H1 (cell line): ENCODE data around the gene TMX3. TPM values are rescaled to one million over a fixed set of nuclear protein-coding genes. Genes with fewer than 3 reads are reported as not detected.

ENCODE experiments used
- CTCF ChIA-PET: fragments of 300-600 bp; sonication (Branson Sonifier 250); formaldehyde crosslinking; loops from one replicate; lab custom pipeline; 2021; ENCODE audit not compliant: partially characterized antibody; lab: Charles Lee
- POLR2A ChIA-PET: fragments of 300-600 bp; sonication (Branson Sonifier 250); formaldehyde crosslinking; loops from one replicate; lab custom pipeline; 2021; ENCODE audit warnings: inconsistent platforms; ENCODE audit not compliant: partially characterized antibody; lab: Charles Lee
- DNase-seq, 2 experiments: peaks; one replicate each; pipeline versions ENCODE4 v3.0.0 to v3.0.0-alpha.2; 2010 to 2022; ENCODE audit warnings: low spot score in 2 of 2, low read depth in 1 of 2, mixed read lengths in 1 of 2
- FAIRE-seq: peaks from 2 replicates; lab custom pipeline; 2011; peaks lifted over from hg19 to GRCh38; lab: Jason Lieb, UNC
- H2AFZ ChIP-seq: 2 replicates; pipeline ENCODE4 v1.8.1; 2012; ENCODE audit warnings: low read length, inconsistent platforms
- H2AK5ac ChIP-seq: 2 replicates; pipeline ENCODE4 v1.6.1; 2013; ENCODE audit warnings: low read depth, low read length
- H2BK120ac ChIP-seq: replicated peaks from 2 replicates; pipeline ENCODE3; 2013; ENCODE audit warnings: low read depth, low read length, inconsistent platforms
- H2BK12ac ChIP-seq: 2 replicates; pipeline ENCODE4 v1.6.1; 2013; ENCODE audit warnings: low read depth, low read length
- H2BK15ac ChIP-seq: 2 replicates; pipeline ENCODE4 v1.6.1; 2013; ENCODE audit warnings: low read length
- H2BK20ac ChIP-seq: 2 replicates; pipeline ENCODE4 v1.6.1; 2013; ENCODE audit warnings: low read length
- H2BK5ac ChIP-seq: 2 replicates; pipeline ENCODE4 v1.6.1; 2013; ENCODE audit warnings: low read depth, low read length
- H3K14ac ChIP-seq: 2 replicates; pipeline ENCODE4 v1.6.1; 2013; ENCODE audit warnings: inconsistent platforms; ENCODE audit not compliant: insufficient read length
- H3K18ac ChIP-seq: 2 replicates; pipeline ENCODE4 v1.6.1; 2013; ENCODE audit warnings: low read length; ENCODE audit errors: extremely low read depth
- H3K23ac ChIP-seq: 2 replicates; pipeline ENCODE4 v1.6.1; 2013; ENCODE audit warnings: inconsistent platforms; ENCODE audit not compliant: insufficient read length
- H3K23me2 ChIP-seq: 2 replicates; pipeline ENCODE4 v1.6.1; 2013; ENCODE audit warnings: low read depth, low read length
- H3K27ac ChIP-seq: 2 replicates; pipeline ENCODE4 v1.6.1; 2011; ENCODE audit warnings: low read depth, low read length, inconsistent platforms
- H3K27me3 ChIP-seq, 4 experiments: replicated peaks in 1 of 4; 1 replicate in 1 of 4; 2 replicates in 3 of 4; pipeline versions ENCODE4 v1.6.1 to v1.8.1; 2011 to 2013; ENCODE audit warnings: low read length in 3 of 4, mild to moderate bottlenecking in 3 of 4, inconsistent platforms in 2 of 4, mixed read lengths in 2 of 4, moderate library complexity in 1 of 4; ENCODE audit not compliant: control insufficient read depth in 3 of 4, insufficient read depth in 3 of 4; ENCODE audit errors: extremely low read depth in 1 of 4
- H3K36me3 ChIP-seq, 4 experiments: 2 replicates each; pipeline versions ENCODE4 v1.6.1 to v1.8.1; 2011 to 2013; ENCODE audit warnings: mild to moderate bottlenecking in 4 of 4, low read length in 3 of 4, moderate library complexity in 2 of 4, control low read depth in 1 of 4, inconsistent platforms in 1 of 4; ENCODE audit not compliant: insufficient read depth in 4 of 4, control insufficient read depth in 2 of 4
- H3K4ac ChIP-seq: replicated peaks from 2 replicates; pipeline ENCODE3; 2013; ENCODE audit warnings: low read length, low read depth, mixed read lengths, inconsistent platforms; ENCODE audit not compliant: insufficient read length
- H3K4me1 ChIP-seq, 4 experiments: replicated peaks in 1 of 4; 1 replicate in 1 of 4; 2 replicates in 3 of 4; pipeline versions ENCODE4 v1.6.1 to v1.8.1; 2011 to 2013; ENCODE audit warnings: low read length in 3 of 4, inconsistent platforms in 2 of 4, mixed read lengths in 1 of 4; ENCODE audit not compliant: insufficient read depth in 4 of 4, control insufficient read depth in 3 of 4
- H3K4me2 ChIP-seq, 2 experiments: 2 replicates each; pipeline versions ENCODE4 v1.6.1 to v1.8.1; 2011 to 2013; ENCODE audit warnings: low read depth in 2 of 2, low read length in 2 of 2, control low read depth in 1 of 2, inconsistent platforms in 1 of 2, mild to moderate bottlenecking in 1 of 2; ENCODE audit not compliant: insufficient read depth in 1 of 2
- H3K4me3 ChIP-seq, 4 experiments: fragments of 200-600, 300-600 bp in 1 of 4; sonication (generic), shearing (Covaris generic), sonication (Bioruptor Twin) in 1 of 4; 2 replicates each; pipeline versions ENCODE4 v1.5.1 to v1.8.1; 2011 to 2016; ENCODE audit warnings: low read length in 4 of 4, low read depth in 3 of 4, control low read depth in 2 of 4, inconsistent platforms in 2 of 4, mild to moderate bottlenecking in 2 of 4, mixed read lengths in 1 of 4, moderate library complexity in 1 of 4; ENCODE audit not compliant: insufficient read depth in 2 of 4; ENCODE audit errors: extremely low read depth in 1 of 4
- H3K56ac ChIP-seq: replicated peaks from 2 replicates; pipeline ENCODE3; 2013; ENCODE audit warnings: low read depth, mild to moderate bottlenecking, mixed read lengths, low read length, inconsistent platforms; ENCODE audit not compliant: insufficient read length
- H3K79me1 ChIP-seq: 2 replicates; pipeline ENCODE4 v1.6.1; 2013; ENCODE audit warnings: low read depth, low read length, control low read depth
- H3K79me2 ChIP-seq, 2 experiments: 2 replicates each; pipeline versions ENCODE4 v1.6.1 to v1.8.1; 2012 to 2013; ENCODE audit warnings: low read length in 2 of 2, mild to moderate bottlenecking in 2 of 2, inconsistent platforms in 1 of 2; ENCODE audit not compliant: insufficient read depth in 2 of 2, control insufficient read depth in 1 of 2
- H3K9ac ChIP-seq, 4 experiments: replicated peaks in 1 of 4; 1 replicate in 1 of 4; 2 replicates in 3 of 4; pipeline versions ENCODE4 v1.6.1 to v1.8.1; 2011 to 2013; ENCODE audit warnings: low read depth in 3 of 4, low read length in 3 of 4, control low read depth in 2 of 4, mild to moderate bottlenecking in 2 of 4, moderate library complexity in 2 of 4, inconsistent platforms in 1 of 4; ENCODE audit errors: extremely low read depth in 1 of 4
- H3K9me3 ChIP-seq, 2 experiments: 2 replicates each; pipeline versions ENCODE4 v1.6.1 to v1.8.1; 2012 to 2013; ENCODE audit warnings: mild to moderate bottlenecking in 2 of 2, moderate library complexity in 2 of 2, control low read depth in 1 of 2, inconsistent platforms in 1 of 2, low read depth in 1 of 2, low read length in 1 of 2, mixed read lengths in 1 of 2; ENCODE audit not compliant: insufficient read depth in 2 of 2
- H4K20me1 ChIP-seq, 2 experiments: replicated peaks in 1 of 2; 2 replicates each; pipeline versions ENCODE3 to v1.8.1; 2011 to 2013; ENCODE audit warnings: inconsistent platforms in 2 of 2, low read length in 2 of 2, mild to moderate bottlenecking in 1 of 2; ENCODE audit not compliant: insufficient read depth in 2 of 2, control insufficient read depth in 1 of 2
- H4K5ac ChIP-seq: 2 replicates; pipeline ENCODE4 v1.6.1; 2013; ENCODE audit warnings: low read length, low read depth, mixed read lengths, inconsistent platforms; ENCODE audit not compliant: insufficient read length
- H4K8ac ChIP-seq: 2 replicates; pipeline ENCODE4 v1.8.0; 2013; ENCODE audit warnings: mild to moderate bottlenecking, moderate library complexity, low read length, inconsistent platforms; ENCODE audit not compliant: insufficient read depth; ENCODE audit errors: extremely low read depth
- H4K91ac ChIP-seq: replicated peaks from 2 replicates; pipeline ENCODE3; 2013; ENCODE audit warnings: low read length, mixed read lengths, inconsistent platforms; ENCODE audit not compliant: insufficient read length
- CEBPB ChIP-seq: IDR thresholded peaks from 2 replicates; pipeline ENCODE4 v1.6.1; 2012; ENCODE audit warnings: low read depth, low read length
- EZH2 ChIP-seq: fragments of 200-600 bp; sonication (generic); IDR thresholded peaks from 2 replicates; pipeline ENCODE4 v1.7.1; 2012; ENCODE audit warnings: low read depth, mild to moderate bottlenecking, moderate library complexity, low read length, inconsistent platforms; ENCODE audit not compliant: severe bottlenecking
- MAFK ChIP-seq: IDR thresholded peaks from 2 replicates; pipeline ENCODE4 v1.6.1; 2012; ENCODE audit warnings: low read depth, mild to moderate bottlenecking, improper control_type of control experiment, low read length
- RAD21 ChIP-seq, 2 experiments: IDR thresholded peaks in 1 of 2; conservative IDR thresholded peaks in 1 of 2; 2 replicates each; pipeline ENCODE4 v1.6.1; 2011; ENCODE audit warnings: low read depth in 2 of 2, low read length in 2 of 2, improper control_type of control experiment in 1 of 2, inconsistent platforms in 1 of 2, mild to moderate bottlenecking in 1 of 2, moderate library complexity in 1 of 2
- SP4 ChIP-seq: IDR thresholded peaks from 2 replicates; pipeline ENCODE4 v1.6.1; 2012; ENCODE audit warnings: low read length, inconsistent platforms
- WGBS, 2 experiments: shearing (Covaris generic) in 1 of 2; methylation state at CpG; one replicate each; pipeline versions ENCODE4 v1.1.6 to v1.1.7; 2013 to 2015; ENCODE audit warnings: low lambda C conversion rate in 2 of 2, mixed read lengths in 2 of 2, inconsistent platforms in 1 of 2, low coverage in 1 of 2, missing lambda C conversion rate in 1 of 2; ENCODE audit not compliant: insufficient replicate concordance in 2 of 2, insufficient coverage in 1 of 2, insufficient read length in 1 of 2; ENCODE audit errors: extremely low coverage in 1 of 2, missing lambda C conversion rate in 1 of 2; 5-methylcytosine and 5-hydroxymethylcytosine counted together
- polyA plus RNA-seq, 7 experiments: library from polyadenylated mRNA; depleted of rRNA in 3 of 7; stranded (reverse) in 5 of 7; unstranded in 2 of 7; fragments of >200 nt in 5 of 7; fragments of 200-250 nt in 2 of 7; gene quantifications; 1 replicate in 5 of 7; 2 replicates in 1 of 7; 4 replicates in 1 of 7; pipeline versions ENCODE4 v1.2.1 to v1.2.3, GENCODE V29; 2011 to 2013; ENCODE audit warnings: missing spikeins in 2 of 7, mixed read lengths in 2 of 7
- total RNA-seq: library from RNA; stranded (reverse); fragmentation: NEBNext Ultra II Directional; extraction: Animal tissue kit (Norgen Biotek cat#: 25700); gene quantifications from 2 replicates; pipeline ENCODE4 v1.2.1, GENCODE V29; 2021

The TMX3 gene
- total and polyA plus RNA-seq, 2 of the 8 experiments (the other 6 are each of a cell fraction or from before 2014, with no cell fraction given): 12.6 to 29.0 TPM

DNA sequence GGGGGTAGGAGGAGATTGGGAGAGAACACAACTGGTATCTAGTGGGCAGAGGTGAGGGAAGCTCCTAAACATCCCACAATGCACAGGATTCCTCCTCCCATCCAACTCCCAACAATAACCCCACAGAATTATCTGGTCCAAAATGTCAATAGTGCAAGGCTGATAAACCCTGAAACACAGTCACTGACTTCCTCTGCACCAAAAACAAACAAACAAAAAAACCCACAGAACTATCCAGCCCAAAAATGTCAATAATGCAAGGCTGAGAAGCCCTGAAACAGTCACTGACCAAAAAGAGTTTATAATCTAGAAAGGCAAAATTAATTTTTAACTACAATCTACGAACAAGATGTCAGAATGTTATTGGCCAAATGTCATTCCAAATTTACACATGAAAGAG, 9.8 kb downstream of the TMX3 start:
- no peaks in the 10 kb centered on the region for H3K4me1 ChIP-seq
- H3K4me3 ChIP-seq: no peak overlapping the region
- H3K18ac ChIP-seq: no peak overlapping the region
- H3K27me3 ChIP-seq: no peaks in the 10 kb centered on the region
- no peak overlapping the region for H2BK5ac ChIP-seq
- no peak for FAIRE-seq
- DNase-seq: no peak
- H3K79me1 ChIP-seq: no peaks in the 10 kb centered on the region; the same call in 1 of the 2 replicates
- no peak overlapping the region for H2BK12ac ChIP-seq
- CTCF ChIA-PET: no interaction called here
- no peak overlapping the region for H3K27ac ChIP-seq
- H3K36me3 ChIP-seq: peaks cover 0 to 46% (median 16%) of the 10 kb centered on the region in 4 experiments; a peak in 6 of 8 replicates
- WGBS, 2 experiments: 88% methylated on average over 1 of the region's 1 CpG; no CpG with 5 or more reads in 1 of the 2 experiments
- no peak overlapping the region for H3K9ac ChIP-seq
- no peak overlapping the region for H2BK20ac ChIP-seq
- H3K9me3 ChIP-seq: no peaks in the 10 kb centered on the region
- no peaks in the 10 kb centered on the region for H3K23me2 ChIP-seq
- peaks cover 0 to 16% of the 10 kb centered on the region in 2 experiments; a peak in 2 of 4 replicates for H3K79me2 ChIP-seq
- H4K20me1 ChIP-seq: peaks cover 1 to 2% of the 10 kb centered on the region in 2 experiments
- H2AFZ ChIP-seq: no peak overlapping the region
- no peak overlapping the region for H2BK15ac ChIP-seq
- H2BK120ac ChIP-seq: no peak overlapping the region
- H3K4me2 ChIP-seq: no peak overlapping the region
- POLR2A ChIA-PET: no interaction called here
- H4K91ac ChIP-seq: no peak overlapping the region
- H4K5ac ChIP-seq: no peak overlapping the region
- H3K23ac ChIP-seq: no peak overlapping the region
- H3K4ac ChIP-seq: no peak overlapping the region
- no peak overlapping the region for H2AK5ac ChIP-seq
- TF ChIP-seq EZH2 (no peak), RAD21 (IDR thresholded peaks at IDR 0.05 in 1 of 2, conservative IDR thresholded peaks at IDR 0.05 in 1 of 2; ENCODE audit: low read depth in 2 of 2, low read length in 2 of 2) (no peak), SP4 (no peak), CEBPB (no peak), MAFK (no peak)
- H3K56ac ChIP-seq: no peak overlapping the region
- no peak overlapping the region for H4K8ac ChIP-seq
- no peak overlapping the region for H3K14ac ChIP-seq
